ENCODE measurements around the gene GPAT3. TPM values are rescaled to one million over a fixed set of nuclear protein-coding genes. Genes with fewer than 3 reads are reported as not detected.
A peak's percentile ranks its signal among the peaks of the same experiment; 100 is the strongest.

The GPAT3 gene
- total RNA-seq, 1 experiment from 2014 or later: 34.2 TPM

- Histone ChIP-seq H3K79me2 (ENCODE audit: low read length) (no peaks in the 10 kb centered on the region), H4K20me1 (ENCODE audit: low read length) (no peaks in the 10 kb centered on the region), H3F3A (ENCODE audit: low read length, unreplicated experiment) (no peaks in the 10 kb centered on the region), H3K4me1 (ENCODE audit: insufficient read depth, low read length) (no peaks in the 10 kb centered on the region), H3K36me3 (ENCODE audit: low read depth, low read length) (no peaks in the 10 kb centered on the region; the same call in 1 of the 2 replicates), H3K9me2 (replicated peaks; ENCODE audit: low read length) (no peaks in the 10 kb centered on the region), H3K4me3 (ENCODE audit: low read length) (peak overlapping the region; percentile 44; the same call in 1 of the 2 replicates), H3K9ac (ENCODE audit: low read length) (no peak overlapping the region), H3K27me3 (ENCODE audit: low read length) (no peaks in the 10 kb centered on the region), H3K9me3 (ENCODE audit: low read length) (no peaks in the 10 kb centered on the region), H2AFZ (ENCODE audit: low read length) (peak overlapping the region; percentile 59), H3K27ac (ENCODE audit: low read length) (no peak overlapping the region), H3K4me2 (ENCODE audit: low read length) (peak overlapping the region; percentile 70)
- ChIA-PET POLR2A (ENCODE audit: unreplicated experiment) (no interaction called here), CTCF (interaction anchor here (0.6 to 0.9 kb wide), 3 partner anchors 14 to 877 kb away, joined by 3 to 6 read pairs (median 3); no protein-coding TSS in a partner anchor)
- DNase-seq (peak; percentile 74), ATAC-seq (peak; percentile 61)
- TF ChIP-seq EZH2 (IDR thresholded peaks at IDR 0.05; ENCODE audit: low read length, unreplicated experiment) (no peak), EZH2phosphoT487 (IDR thresholded peaks at IDR 0.05; ENCODE audit: borderline replicate concordance, low read length) (no peak)
- TF ChIP-seq, protein P1, sequence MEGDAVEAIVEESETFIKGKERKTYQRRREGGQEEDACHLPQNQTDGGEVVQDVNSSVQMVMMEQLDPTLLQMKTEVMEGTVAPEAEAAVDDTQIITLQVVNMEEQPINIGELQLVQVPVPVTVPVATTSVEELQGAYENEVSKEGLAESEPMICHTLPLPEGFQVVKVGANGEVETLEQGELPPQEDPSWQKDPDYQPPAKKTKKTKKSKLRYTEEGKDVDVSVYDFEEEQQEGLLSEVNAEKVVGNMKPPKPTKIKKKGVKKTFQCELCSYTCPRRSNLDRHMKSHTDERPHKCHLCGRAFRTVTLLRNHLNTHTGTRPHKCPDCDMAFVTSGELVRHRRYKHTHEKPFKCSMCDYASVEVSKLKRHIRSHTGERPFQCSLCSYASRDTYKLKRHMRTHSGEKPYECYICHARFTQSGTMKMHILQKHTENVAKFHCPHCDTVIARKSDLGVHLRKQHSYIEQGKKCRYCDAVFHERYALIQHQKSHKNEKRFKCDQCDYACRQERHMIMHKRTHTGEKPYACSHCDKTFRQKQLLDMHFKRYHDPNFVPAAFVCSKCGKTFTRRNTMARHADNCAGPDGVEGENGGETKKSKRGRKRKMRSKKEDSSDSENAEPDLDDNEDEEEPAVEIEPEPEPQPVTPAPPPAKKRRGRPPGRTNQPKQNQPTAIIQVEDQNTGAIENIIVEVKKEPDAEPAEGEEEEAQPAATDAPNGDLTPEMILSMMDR (conservative IDR thresholded peaks at IDR 0.05; ENCODE audit: low read depth, low read length): peak; percentile 85
- no TSS peak for BruUV-seq (replicated peaks)
- intact Hi-C loops (cut with micrococcal nuclease): loop anchor here (1.0 to 10.0 kb wide), 5 partner anchors 110 to 859 kb away; partner anchors contain the start of gene COQ2
These were observed 109.1 kb downstream of the GPAT3 start for GRCh38 chr4:83644677-83645659.

DNA sequence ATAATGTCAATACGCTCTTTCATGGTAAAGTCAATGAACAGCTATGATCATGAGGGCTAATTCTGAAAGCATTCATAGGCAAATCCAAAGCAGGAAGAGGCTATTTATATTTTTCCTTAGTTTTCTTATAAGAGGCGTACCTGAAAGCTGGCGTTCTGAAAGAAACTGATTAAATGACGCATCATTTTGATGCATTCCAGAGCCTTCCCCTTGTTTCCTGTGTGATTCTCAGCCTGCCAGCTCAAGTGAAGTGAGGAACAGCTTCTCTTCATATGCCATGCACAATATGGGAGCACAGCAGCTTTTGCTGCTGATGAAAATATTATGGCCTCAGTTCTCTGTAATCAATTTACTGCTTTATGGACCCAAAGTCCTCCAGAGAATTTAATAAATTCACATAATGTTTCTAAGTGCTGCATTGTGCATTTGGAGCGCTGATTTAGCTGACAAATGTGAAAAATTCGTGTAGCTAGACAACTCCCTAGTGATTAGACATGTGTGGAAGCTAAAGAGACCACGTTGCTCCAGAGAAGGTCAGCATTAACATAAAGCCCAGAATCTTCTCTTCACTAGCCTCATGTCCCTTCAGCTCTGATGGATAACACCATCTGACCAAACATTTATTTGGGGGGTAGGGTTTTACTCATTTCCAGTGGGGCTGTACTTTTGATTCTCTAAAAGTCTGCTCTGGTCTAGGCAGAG is 110.8 kb downstream of the GPAT3 start:
- no peaks in the 10 kb centered on the region for H4K20me1 ChIP-seq (ENCODE audit: low read length)
- H3K27me3 ChIP-seq (ENCODE audit: low read length): no peaks in the 10 kb centered on the region
- H3K36me3 ChIP-seq (ENCODE audit: low read depth, low read length): no peaks in the 10 kb centered on the region; the same call in 1 of the 2 replicates
- ATAC-seq (peak; percentile 22; the same call in 1 of the 2 replicates), DNase-seq (no peak)
- POLR2A ChIA-PET (ENCODE audit: unreplicated experiment): no interaction called here
- no peak overlapping the region for H2AFZ ChIP-seq (ENCODE audit: low read length)
- H3K9ac ChIP-seq (ENCODE audit: low read length): no peak overlapping the region
- CTCF ChIA-PET: no interaction called here
- H3K9me2 ChIP-seq (replicated peaks; ENCODE audit: low read length): no peaks in the 10 kb centered on the region
- peaks cover 7% of the 10 kb centered on the region for H3K4me1 ChIP-seq (ENCODE audit: insufficient read depth, low read length)
- BruUV-seq (replicated peaks): no TSS peak
- intact Hi-C loops (cut with micrococcal nuclease): loop anchor here (5.0 to 10.0 kb wide), 3 partner anchors 108 to 258 kb away; no protein-coding TSS in a partner anchor
- H3K4me3 ChIP-seq (ENCODE audit: low read length): no peak overlapping the region
- H3F3A ChIP-seq (ENCODE audit: low read length, unreplicated experiment): no peaks in the 10 kb centered on the region
- H3K27ac ChIP-seq (ENCODE audit: low read length): no peak overlapping the region
- H3K79me2 ChIP-seq (ENCODE audit: low read length): no peaks in the 10 kb centered on the region
- no peak overlapping the region for H3K4me2 ChIP-seq (ENCODE audit: low read length)
- TF ChIP-seq, protein P1 (conservative IDR thresholded peaks at IDR 0.05; ENCODE audit: low read depth, low read length): no peak
- TF ChIP-seq EZH2 (IDR thresholded peaks at IDR 0.05; ENCODE audit: low read length, unreplicated experiment) (no peak), EZH2phosphoT487 (IDR thresholded peaks at IDR 0.05; ENCODE audit: borderline replicate concordance, low read length) (no peak)
- H3K9me3 ChIP-seq (ENCODE audit: low read length): no peaks in the 10 kb centered on the region

All from PC-3 (cell line).